HG03066 (cell line): ENCODE results near the gene NAT14.
A peak's percentile ranks its signal among the peaks of the same experiment; 100 is the strongest.
"Not testable (repeated sequence)": the region's sequence is repeated elsewhere in the genome, so short reads cannot be mapped to it uniquely, and the experiment has no call there.

Experiments used
- ATAC-seq: cut with Tn5 transposase; IDR thresholded peaks from one replicate; pipeline ENCODE4 v1.9.1; 2021; ENCODE audit warnings: low read depth; ENCODE audit not compliant: unreplicated experiment

Gene NAT14

GRCh38 chr19:55484593-55485438 is at the start of gene NAT14:
NAT14 (plus strand) TSS chr19:55485188; CDS start chr19:55485709, 521 bp downstream.
- ATAC-seq = peak; percentile 50

GRCh38 chr19:55436847-55437246 is 48.1 kb upstream of the NAT14 start:
- no peak for ATAC-seq

GRCh38 chr19:55437410-55437809 is 47.6 kb upstream of the NAT14 start:
- no peak for ATAC-seq

GRCh38 chr19:55439052-55439451 is 45.9 kb upstream of the NAT14 start:
- ATAC-seq = no peak

- no peak for ATAC-seq
Observed at GRCh38 chr19:55440411-55441105, 44.4 kb upstream of the NAT14 start.

GRCh38 chr19:55441319-55441691 is 43.7 kb upstream of the NAT14 start:
- no peak for ATAC-seq

GRCh38 chr19:55441692-55442321 is 43.2 kb upstream of the NAT14 start:
- ATAC-seq = no peak

GRCh38 chr19:55442372-55442961 is 42.5 kb upstream of the NAT14 start:
- ATAC-seq = no peak

- ATAC-seq = no peak
Observed at GRCh38 chr19:55443045-55443823, 41.8 kb upstream of the NAT14 start, which contains the start of gene SHISA7. SHISA7 (minus strand) TSS chr19:55443300; CDS start chr19:55442863, 437 bp downstream.

- no peak for ATAC-seq
Observed at GRCh38 chr19:55443824-55444480, 41.0 kb upstream of the NAT14 start.

- no peak for ATAC-seq
Observed at GRCh38 chr19:55444646-55445045, 40.3 kb upstream of the NAT14 start.

GRCh38 chr19:55446060-55446459 is 38.9 kb upstream of the NAT14 start:
- ATAC-seq = no peak

GRCh38 chr19:55447421-55448174 is 37.4 kb upstream of the NAT14 start:
- no peak for ATAC-seq

GRCh38 chr19:55448175-55448490 is 36.9 kb upstream of the NAT14 start:
- not testable (repeated sequence) for ATAC-seq

GRCh38 chr19:55449469-55449868 is 35.5 kb upstream of the NAT14 start:
- ATAC-seq = no peak

- no peak for ATAC-seq
Observed at GRCh38 chr19:55451163-55451964, 33.6 kb upstream of the NAT14 start.

- ATAC-seq = no peak
Observed at GRCh38 chr19:55451965-55452748, 32.8 kb upstream of the NAT14 start.
